ACC112 (cell line): ENCODE data around the gene NUTM2B.
"Not testable (repeated sequence)": the region's sequence is repeated elsewhere in the genome, so short reads cannot be mapped to it uniquely, and the experiment has no call there.

Experiments used
- H2AFZ ChIP-seq: fragments of 200-600 bp; sonication (generic); one replicate; pipeline ENCODE4 v1.6.0; 2017; ENCODE audit warnings: antibody characterized with exemption, low read length; ENCODE audit not compliant: unreplicated experiment
- H3K27ac ChIP-seq: fragments of 200-600 bp; sonication (generic); 2 replicates; pipeline ENCODE4 v1.5.1; 2014; ENCODE audit warnings: low read depth, mild to moderate bottlenecking, antibody characterized with exemption, low read length, moderate library complexity
- H3K27me3 ChIP-seq: fragments of 200-600 bp; sonication (generic); 2 replicates; pipeline ENCODE4 v1.6.1; 2014; ENCODE audit warnings: mild to moderate bottlenecking, antibody characterized with exemption, low read length, moderate library complexity, mixed read lengths; ENCODE audit not compliant: insufficient read depth
- H3K36me3 ChIP-seq: fragments of 200-600 bp; sonication (generic); 2 replicates; pipeline ENCODE4 v1.6.1; 2016; ENCODE audit warnings: mild to moderate bottlenecking, antibody characterized with exemption, low read length, moderate library complexity, mixed read lengths; ENCODE audit not compliant: insufficient read depth
- H3K4me1 ChIP-seq: fragments of 200-600 bp; sonication (generic); one replicate; pipeline ENCODE4 v1.6.1; 2016; ENCODE audit warnings: low read length, mixed read lengths; ENCODE audit not compliant: insufficient read depth, unreplicated experiment, control insufficient read depth
- H3K4me3 ChIP-seq: fragments of 200-600 bp; sonication (generic); 2 replicates; pipeline ENCODE4 v1.5.1; 2014; ENCODE audit warnings: mild to moderate bottlenecking, low read depth, low read length
- H3K79me2 ChIP-seq: fragments of 200-600 bp; sonication (generic); one replicate; pipeline ENCODE4 v1.6.0; 2016; ENCODE audit warnings: low read length; ENCODE audit not compliant: control insufficient read depth, unreplicated experiment, insufficient read depth

The NUTM2B gene

DNA sequence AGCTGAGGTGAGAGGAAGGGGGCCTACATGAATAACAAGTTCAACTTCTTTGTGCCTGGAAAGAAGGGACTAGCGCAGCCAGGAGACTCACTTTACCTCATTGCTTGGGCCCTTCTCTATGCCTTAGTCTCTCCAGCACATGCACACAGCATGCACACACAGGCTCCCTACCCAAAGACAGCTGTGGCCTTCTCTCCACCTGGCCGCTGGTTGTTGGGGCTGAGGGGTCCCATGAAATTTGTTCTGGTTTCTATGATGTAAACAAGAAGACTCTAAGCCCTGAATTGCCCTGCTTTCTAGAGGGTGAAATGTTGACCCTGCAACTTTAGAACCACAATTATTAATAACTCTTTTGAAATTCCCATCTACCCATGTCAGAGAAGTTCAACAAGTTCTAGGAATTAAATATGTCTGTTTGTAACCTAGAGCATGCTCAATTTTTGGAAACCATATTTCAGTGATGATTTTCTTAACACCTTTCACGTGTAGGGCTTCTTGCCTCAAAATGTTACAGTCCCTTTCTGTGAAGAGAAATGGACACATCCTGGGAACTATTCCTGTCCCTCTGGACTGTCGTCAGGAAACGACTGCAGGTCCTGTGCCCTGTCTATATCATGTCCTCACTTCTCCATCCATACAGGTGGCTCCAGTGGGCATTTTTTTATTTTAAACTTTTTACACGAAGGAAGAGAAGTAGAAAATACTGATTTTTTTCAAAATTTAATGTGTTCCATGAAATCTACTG lies 15.4 kb upstream of the NUTM2B start:
- not testable (repeated sequence) for H3K4me1 ChIP-seq, H3K27ac ChIP-seq, H3K4me3 ChIP-seq, H3K27me3 ChIP-seq, H3K36me3 ChIP-seq, H3K79me2 ChIP-seq, H2AFZ ChIP-seq

- H2AFZ ChIP-seq, H3K27ac ChIP-seq, H3K4me1 ChIP-seq, H3K4me3 ChIP-seq, H3K27me3 ChIP-seq, H3K79me2 ChIP-seq, H3K36me3 ChIP-seq: not testable (repeated sequence)
These were observed 14.2 kb upstream of the NUTM2B start for GRCh38 chr10:79688798-79689197.

- not testable (repeated sequence) for H3K27ac ChIP-seq, H3K4me1 ChIP-seq, H2AFZ ChIP-seq
These were observed 6.4 kb upstream of the NUTM2B start for GRCh38 chr10:79696596-79696995.

GRCh38 chr10:79697141-79697540 lies 5.9 kb upstream of the NUTM2B start:
- H3K79me2 ChIP-seq, H3K4me3 ChIP-seq, H3K27me3 ChIP-seq, H2AFZ ChIP-seq, H3K4me1 ChIP-seq, H3K27ac ChIP-seq, H3K36me3 ChIP-seq: not testable (repeated sequence)

More at GRCh38 chr10:79696596-79696995, 6.4 kb upstream of the NUTM2B start:
- not testable (repeated sequence) for H3K79me2 ChIP-seq, H3K36me3 ChIP-seq, H3K4me3 ChIP-seq, H3K27me3 ChIP-seq

- H3K27me3 ChIP-seq, H3K36me3 ChIP-seq, H2AFZ ChIP-seq, H3K79me2 ChIP-seq, H3K4me3 ChIP-seq, H3K27ac ChIP-seq, H3K4me1 ChIP-seq: not testable (repeated sequence)
These were observed 2.6 kb upstream of the NUTM2B start for GRCh38 chr10:79700381-79700944.

DNA sequence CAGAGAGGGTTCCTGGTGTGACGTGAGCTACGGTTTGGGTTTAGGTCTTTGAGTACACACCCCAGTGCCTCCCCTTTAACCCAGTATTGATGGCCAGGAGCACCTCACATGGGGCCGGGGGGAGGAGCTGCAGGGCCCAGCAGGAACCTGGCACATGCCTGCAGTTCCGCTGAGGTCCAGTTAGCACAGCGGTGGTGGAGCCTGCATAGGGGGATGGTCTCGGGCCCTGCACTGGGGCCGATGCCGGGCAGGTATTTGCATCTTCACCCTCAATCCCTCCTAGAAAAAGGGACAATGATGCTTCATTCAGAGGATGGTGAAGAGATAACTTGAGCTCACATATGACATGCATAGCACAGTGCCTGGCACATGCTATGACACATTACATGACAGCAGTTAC lies 4.0 kb downstream of the NUTM2B start:
- not testable (repeated sequence) for H3K36me3 ChIP-seq, H3K4me3 ChIP-seq, H3K79me2 ChIP-seq, H3K4me1 ChIP-seq, H3K27me3 ChIP-seq, H3K27ac ChIP-seq, H2AFZ ChIP-seq

GRCh38 chr10:79714976-79715375 lies 11.9 kb downstream of the NUTM2B start:
- not testable (repeated sequence) for H3K36me3 ChIP-seq, H3K4me1 ChIP-seq, H3K79me2 ChIP-seq, H3K27me3 ChIP-seq, H2AFZ ChIP-seq, H3K4me3 ChIP-seq, H3K27ac ChIP-seq

- not testable (repeated sequence) for H3K4me3 ChIP-seq, H3K79me2 ChIP-seq, H3K36me3 ChIP-seq, H3K27ac ChIP-seq, H2AFZ ChIP-seq, H3K4me1 ChIP-seq, H3K27me3 ChIP-seq
These were observed 14.0 kb downstream of the NUTM2B start for GRCh38 chr10:79716917-79717579.

DNA sequence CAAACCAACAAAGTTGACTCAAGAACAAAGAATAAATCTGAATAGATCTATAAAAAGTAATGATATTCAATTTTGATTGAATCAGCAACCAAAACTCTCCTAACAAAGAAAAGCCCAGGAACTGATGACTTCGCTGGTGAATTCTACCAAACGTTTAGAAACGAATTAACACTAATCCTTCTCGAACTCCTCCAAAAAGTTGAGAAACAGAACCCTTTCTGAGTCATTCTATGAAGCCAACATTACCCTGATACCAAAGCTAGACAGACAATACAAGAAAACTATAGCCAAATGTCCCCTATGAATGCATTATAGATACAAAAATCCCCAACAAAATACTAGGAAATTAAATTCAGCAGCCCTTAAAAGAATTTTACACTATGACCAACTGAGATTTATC lies 17.0 kb downstream of the NUTM2B start:
- not testable (repeated sequence) for H3K27ac ChIP-seq, H3K4me3 ChIP-seq, H3K79me2 ChIP-seq, H3K27me3 ChIP-seq, H3K4me1 ChIP-seq, H3K36me3 ChIP-seq, H2AFZ ChIP-seq

DNA sequence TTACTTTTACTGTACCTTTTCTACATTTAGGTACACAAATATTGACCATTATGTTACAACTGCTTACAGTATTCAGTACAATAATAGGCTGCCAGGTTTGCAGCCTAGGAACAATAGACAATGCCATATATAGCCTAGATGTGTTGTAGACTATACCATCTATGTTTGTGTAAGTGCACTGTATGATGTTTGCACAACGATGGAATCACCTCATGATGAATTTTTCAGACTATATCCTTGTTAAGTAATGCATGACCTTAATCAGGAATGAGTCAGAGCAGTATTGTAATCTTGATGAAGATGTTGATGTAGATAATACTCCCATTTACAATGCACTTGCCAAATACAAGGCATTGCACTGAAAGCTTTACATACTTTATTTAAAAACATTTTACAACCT lies 23.6 kb downstream of the NUTM2B start:
- H3K27me3 ChIP-seq, H3K27ac ChIP-seq, H3K79me2 ChIP-seq, H3K4me3 ChIP-seq, H2AFZ ChIP-seq, H3K36me3 ChIP-seq, H3K4me1 ChIP-seq: not testable (repeated sequence)

GRCh38 chr10:79744844-79745243 lies 41.8 kb downstream of the NUTM2B start:
- not testable (repeated sequence) for H3K36me3 ChIP-seq, H2AFZ ChIP-seq, H3K4me1 ChIP-seq, H3K79me2 ChIP-seq, H3K27ac ChIP-seq, H3K27me3 ChIP-seq, H3K4me3 ChIP-seq
